ACHN (cell line): ENCODE measurements around the gene CNEP1R1.

Experiments
- DNase-seq: peaks from one replicate; pipeline ENCODE4 v3.0.0-alpha.2; 2015
- in situ Hi-C: cut with HindIII; loops from 2 replicates; pipeline ENCODE4 v1.10.0; 2017; ENCODE audit warnings: low sequenced_read_pairs, low pct_ligation_motif_present, low pct_unique_long_range_greater_than_20kb

The CNEP1R1 gene

GRCh38 chr16:50024684-50025536 is at the start of gene CNEP1R1:
Gene CNEP1R1, plus strand, starts transcription at chr16:50025225. Its CDS starts 91 bp downstream, at chr16:50025316.
- in situ Hi-C loops = no loop called here
- peak; percentile 98 for DNase-seq

DNA sequence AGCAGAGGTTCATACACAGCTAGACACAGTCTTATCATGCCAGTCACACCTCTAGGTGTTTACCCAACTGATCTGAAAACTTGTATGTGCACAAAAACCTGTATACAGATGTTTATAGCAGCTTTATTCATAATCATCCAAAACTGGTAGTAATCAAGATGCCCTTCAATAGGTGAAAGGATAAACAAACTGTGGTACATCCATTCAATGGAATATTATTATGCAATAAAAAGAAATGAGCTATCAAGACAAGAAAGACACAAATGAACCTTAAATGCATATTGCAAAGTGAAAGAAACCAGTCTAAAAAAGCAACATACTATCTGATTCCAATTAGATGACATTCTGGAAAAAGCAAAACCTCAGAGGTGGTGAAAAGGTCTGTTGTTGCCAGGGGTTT is 47.6 kb upstream of the CNEP1R1 start:
- in situ Hi-C loops = no loop called here
- DNase-seq = no peak

- DNase-seq = no peak
- in situ Hi-C loops = no loop called here
Observed at GRCh38 chr16:49978569-49979326, 46.3 kb upstream of the CNEP1R1 start.

- in situ Hi-C loops = no loop called here
- peak; percentile 5 for DNase-seq
Observed at GRCh38 chr16:49980166-49980565, 44.9 kb upstream of the CNEP1R1 start.

DNA sequence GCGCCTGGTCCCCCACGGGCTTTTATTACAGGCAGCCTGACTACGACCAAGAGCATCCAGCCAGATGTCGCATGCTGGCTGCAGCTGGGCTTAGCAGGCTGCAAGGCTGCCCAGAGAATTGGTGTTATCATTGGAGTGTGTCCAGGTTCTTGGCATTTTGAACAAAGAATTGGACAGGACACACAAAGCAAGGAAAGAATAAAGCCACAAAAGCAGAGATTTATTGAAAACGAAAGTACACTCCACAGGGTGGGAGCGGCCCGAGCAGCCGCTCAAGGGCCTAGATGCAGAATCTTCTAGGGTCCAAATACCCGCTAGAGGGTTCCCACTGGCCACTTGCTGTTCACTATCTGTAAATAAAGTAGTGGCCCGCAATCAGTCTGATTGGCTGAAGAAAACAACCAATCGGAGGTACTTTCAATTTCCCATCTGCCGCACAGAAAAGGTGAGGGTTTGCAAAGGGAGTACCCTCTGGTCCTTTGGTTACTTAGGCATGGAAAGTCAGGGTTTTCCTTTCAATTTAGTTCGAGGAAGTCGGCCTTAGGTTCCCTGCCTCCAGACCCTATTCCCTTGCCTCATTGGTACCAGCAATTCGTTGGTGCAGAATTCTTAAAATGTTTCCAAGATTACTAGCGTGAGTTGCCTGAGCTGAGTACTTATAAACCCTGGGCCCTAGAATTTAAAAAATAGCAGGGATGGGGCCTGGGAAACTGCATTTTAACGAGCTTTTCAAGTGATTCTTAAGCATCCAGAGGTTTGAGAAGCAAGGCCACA is 38.5 kb upstream of the CNEP1R1 start:
- in situ Hi-C loops = no loop called here
- DNase-seq = no peak

GRCh38 chr16:49987381-49987780 is 37.6 kb upstream of the CNEP1R1 start:
- in situ Hi-C loops = no loop called here
- no peak for DNase-seq

- DNase-seq = no peak
- in situ Hi-C loops = no loop called here
Observed at GRCh38 chr16:49992825-49993224, 32.2 kb upstream of the CNEP1R1 start.

GRCh38 chr16:49993579-49993978 is 31.4 kb upstream of the CNEP1R1 start:
- DNase-seq = no peak
- in situ Hi-C loops = no loop called here

GRCh38 chr16:49994006-49994405 is 31.0 kb upstream of the CNEP1R1 start:
- in situ Hi-C loops = no loop called here
- no peak for DNase-seq

DNA sequence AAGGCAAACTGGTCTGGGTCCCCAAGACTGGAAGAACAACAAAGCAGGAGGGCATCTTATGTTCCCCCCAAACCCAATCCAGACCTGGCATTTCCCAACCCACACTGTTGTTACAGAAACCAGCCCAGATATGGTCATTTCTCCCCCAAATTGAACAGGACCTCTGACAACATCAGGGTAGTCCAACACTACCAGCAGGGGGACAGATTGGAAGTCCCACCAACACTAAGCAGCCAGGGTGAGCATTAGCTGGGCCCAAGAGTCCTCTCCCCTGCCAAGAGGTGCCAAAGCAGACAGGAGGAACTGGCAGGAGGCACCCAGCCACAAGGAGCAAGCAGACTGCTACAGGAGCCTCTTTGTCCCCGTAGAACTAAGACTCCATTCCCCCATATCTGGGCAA is 29.3 kb upstream of the CNEP1R1 start:
- in situ Hi-C loops = no loop called here
- DNase-seq = no peak

- in situ Hi-C loops = no loop called here
- no peak for DNase-seq
Observed at GRCh38 chr16:49997721-49998251, 27.2 kb upstream of the CNEP1R1 start.

DNA sequence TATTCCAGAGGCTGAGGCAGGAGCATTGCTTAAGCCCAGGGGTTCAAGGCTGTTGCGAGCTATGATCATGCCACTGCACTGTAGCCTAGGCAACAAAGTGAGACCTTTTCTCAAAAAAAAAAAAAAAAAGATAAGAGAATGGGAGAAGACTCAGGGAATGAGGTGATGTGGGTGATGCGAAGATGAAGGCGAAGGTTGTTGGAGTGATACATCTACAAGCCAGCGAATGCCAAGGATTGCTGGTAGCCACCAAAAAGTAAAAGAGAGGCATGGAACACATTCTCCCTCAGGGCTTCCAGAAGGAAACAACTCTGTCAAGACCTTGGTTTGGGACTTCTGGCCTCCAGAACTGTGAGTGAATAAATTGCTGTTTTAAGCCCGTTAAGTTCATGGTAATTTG is 26.0 kb upstream of the CNEP1R1 start:
- in situ Hi-C loops = no loop called here
- no peak for DNase-seq

DNA sequence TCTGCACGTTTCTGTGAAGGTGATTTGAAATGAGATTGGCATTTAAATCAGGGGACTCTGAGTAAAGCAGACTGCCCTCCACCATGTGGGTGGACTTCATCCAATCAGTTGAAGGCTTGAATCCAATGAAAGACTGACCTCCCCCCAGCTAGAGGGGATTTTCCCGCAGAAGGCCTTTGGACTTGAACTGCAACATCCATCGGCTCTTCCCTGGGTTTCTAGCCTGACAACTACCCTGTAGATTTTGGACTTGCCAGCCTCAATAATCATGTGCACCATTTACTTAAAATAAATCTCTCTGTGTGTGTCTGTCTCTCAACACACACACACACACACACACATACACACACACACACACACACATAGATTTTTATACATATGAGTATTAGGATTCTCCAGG is 23.9 kb upstream of the CNEP1R1 start:
- no peak for DNase-seq
- in situ Hi-C loops = no loop called here

DNA sequence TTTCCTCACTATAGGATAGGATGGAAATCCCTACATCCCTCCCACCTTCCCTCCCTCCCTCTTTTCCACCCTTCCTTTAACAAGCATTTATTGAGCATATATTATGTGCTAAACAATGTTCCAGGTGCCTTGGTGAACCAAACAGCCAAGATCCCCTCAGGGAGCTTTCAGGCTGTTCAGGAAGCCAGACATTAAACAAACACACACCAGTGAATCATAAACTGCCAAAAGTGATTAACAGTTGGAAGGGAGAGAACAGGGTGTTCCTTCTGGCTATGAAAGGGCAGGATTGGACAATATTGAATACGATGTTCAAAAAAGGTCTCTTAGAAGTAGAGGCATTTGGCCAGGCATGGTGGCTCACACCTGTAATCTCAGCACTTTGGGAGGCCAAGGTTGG is 22.8 kb upstream of the CNEP1R1 start:
- no peak for DNase-seq

GRCh38 chr16:50004239-50004638 is 20.8 kb upstream of the CNEP1R1 start:
- in situ Hi-C loops = no loop called here
- DNase-seq = no peak

More for the DNA sequence above, 22.8 kb upstream of the CNEP1R1 start:
- in situ Hi-C loops = no loop called here

DNA sequence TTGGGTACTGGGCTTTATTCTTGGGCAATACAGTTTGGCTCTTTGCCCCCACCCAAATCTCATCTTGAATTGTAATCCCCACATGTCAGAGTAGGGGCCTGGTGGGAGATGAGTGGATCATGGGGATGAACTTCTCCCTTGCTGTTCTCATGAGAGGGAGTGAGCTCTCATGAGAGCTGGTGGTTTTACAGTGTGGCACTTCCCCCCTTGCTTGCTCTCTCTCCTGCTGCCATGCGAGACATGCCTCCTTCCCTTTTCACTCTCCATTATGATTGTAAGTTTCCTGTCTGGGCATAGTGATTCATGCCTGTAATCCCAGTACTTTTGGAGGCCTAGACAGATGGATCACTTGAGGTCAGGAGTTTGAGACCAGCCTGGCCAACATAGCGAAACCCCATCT is 18.1 kb upstream of the CNEP1R1 start:
- no peak for DNase-seq
- in situ Hi-C loops = no loop called here

- in situ Hi-C loops = no loop called here
- DNase-seq = no peak
Observed at GRCh38 chr16:50007744-50008143, 17.3 kb upstream of the CNEP1R1 start.

DNA sequence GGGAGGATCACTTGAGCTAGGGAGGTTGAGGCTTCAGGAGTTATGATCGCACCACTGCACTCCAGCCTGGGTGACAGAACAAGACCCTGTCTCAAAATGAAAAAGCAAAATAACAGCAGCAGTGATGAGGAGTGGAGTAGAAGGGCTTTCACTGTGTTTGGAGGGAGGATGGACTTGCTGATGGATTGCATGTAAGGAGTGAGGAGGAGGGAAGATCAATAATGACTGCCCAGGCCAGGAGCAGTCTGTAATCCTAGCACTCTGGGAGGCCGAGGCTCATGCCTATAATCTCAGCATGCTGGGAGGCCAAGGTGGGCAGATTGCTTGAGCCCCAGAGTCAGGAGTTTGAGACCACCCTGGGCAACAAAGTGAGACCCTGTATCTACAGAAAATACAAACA is 14.8 kb upstream of the CNEP1R1 start:
- DNase-seq = no peak
- in situ Hi-C loops = no loop called here

DNA sequence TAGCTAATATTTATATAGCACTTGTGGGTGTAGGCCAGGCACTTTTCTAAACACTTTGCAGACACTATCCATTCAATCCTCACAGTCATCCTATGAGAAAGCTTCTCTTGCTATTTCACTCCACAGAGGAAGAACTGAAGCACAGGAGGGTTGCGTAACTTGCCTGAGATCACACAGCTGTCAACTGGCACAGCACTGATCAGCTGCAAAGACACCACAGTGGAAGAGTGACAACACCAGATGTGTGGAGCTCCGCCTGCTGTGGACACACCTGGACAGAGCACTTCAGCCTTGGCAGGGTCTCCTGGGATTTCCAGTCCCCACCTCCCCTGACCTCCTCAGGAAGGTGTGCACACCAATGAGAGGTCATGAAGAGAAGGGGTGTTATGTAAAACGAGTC is 13.3 kb upstream of the CNEP1R1 start:
- DNase-seq = no peak

More for the DNA sequence above, 13.3 kb upstream of the CNEP1R1 start:
- in situ Hi-C loops = no loop called here
